ENCODE measurements around the gene IRF6. TPM values are rescaled to one million over a fixed set of nuclear protein-coding genes. Genes with fewer than 3 reads are reported as not detected.

IRF6 gene
- total and polyA plus RNA-seq, 2 of the 8 experiments (the other 6 are each of a cell fraction or from before 2014, with no cell fraction given): 9.6 to 13.4 TPM

DNA sequence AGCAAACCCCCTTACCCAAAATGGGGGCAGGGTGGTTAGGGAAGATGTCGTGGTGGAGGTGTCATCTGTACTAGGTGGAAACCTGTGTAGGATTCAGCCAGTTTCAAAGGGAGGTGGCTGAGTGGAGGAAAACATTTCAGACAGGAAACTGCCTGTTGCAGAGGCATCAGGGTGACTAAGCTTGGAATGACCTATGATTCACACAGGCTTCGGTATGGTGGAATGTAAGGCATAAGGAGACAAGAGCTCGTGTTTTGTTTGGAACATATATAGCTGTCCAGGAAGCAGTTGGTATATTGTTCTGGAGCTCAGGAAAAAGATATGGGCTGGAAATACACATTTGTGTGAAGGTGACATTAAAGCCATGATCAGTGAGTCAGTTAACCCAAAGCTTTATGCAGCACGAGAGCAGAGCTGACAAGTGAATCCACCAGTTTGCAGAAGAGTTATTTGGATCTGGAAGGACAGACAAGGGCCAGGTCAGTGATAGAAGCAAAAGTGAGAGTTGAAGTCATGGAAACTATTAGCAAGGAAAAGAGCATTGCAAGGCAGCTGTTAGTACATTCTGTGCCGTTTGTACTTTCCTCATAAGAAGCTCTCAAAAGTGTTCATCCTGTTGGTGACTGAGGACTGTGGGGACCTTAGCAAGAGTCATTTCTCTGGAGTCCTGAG lies 34.1 kb upstream of the IRF6 start:
- no peak overlapping the region for H2BK20ac ChIP-seq (ENCODE audit: low read length)
- no peak overlapping the region for H2AK5ac ChIP-seq (ENCODE audit: low read depth, low read length)
- H3K36me3 ChIP-seq (ENCODE audit: control insufficient read depth in 2 of 4, insufficient read depth in 4 of 4, low read length in 3 of 4): peaks cover 33 to 87% (median 71%) of the 10 kb centered on the region in 4 experiments
- H3K4me2 ChIP-seq (ENCODE audit: insufficient read depth in 1 of 2, low read depth in 2 of 2, low read length in 2 of 2): no peak overlapping the region
- no peak overlapping the region for H3K4ac ChIP-seq (replicated peaks; ENCODE audit: insufficient read length, low read depth, low read length)
- H3K79me1 ChIP-seq (ENCODE audit: low read depth, low read length): no peaks in the 10 kb centered on the region
- H2BK15ac ChIP-seq (ENCODE audit: low read length): no peak overlapping the region
- 91% methylated on average over 5 of the region's 5 CpGs; no CpG with 5 or more reads in 1 of the 2 experiments for WGBS, 2 experiments (ENCODE audit: extremely low coverage in 1 of 2, insufficient coverage in 1 of 2, insufficient read length in 1 of 2, insufficient replicate concordance in 2 of 2, low coverage in 1 of 2, low lambda C conversion rate in 2 of 2, missing lambda C conversion rate in 1 of 2)
- no peak overlapping the region for H4K8ac ChIP-seq (ENCODE audit: extremely low read depth, insufficient read depth, low read length)
- no peak overlapping the region for H2BK12ac ChIP-seq (ENCODE audit: low read depth, low read length)
- no peak for FAIRE-seq
- no peaks in the 10 kb centered on the region for H3K23me2 ChIP-seq (ENCODE audit: low read depth, low read length)
- CTCF ChIA-PET (ENCODE audit: partially characterized antibody): interaction anchor here (0.8 to 2.4 kb wide), 5 partner anchors 10 to 184 kb away, joined by 3 to 9 read pairs (median 5); no protein-coding TSS in a partner anchor
- H4K5ac ChIP-seq (ENCODE audit: insufficient read length, low read depth, low read length): no peak overlapping the region
- no peak overlapping the region for H4K91ac ChIP-seq (replicated peaks; ENCODE audit: insufficient read length, low read length)
- no peak overlapping the region for H3K27ac ChIP-seq (ENCODE audit: low read depth, low read length)
- H2BK5ac ChIP-seq (ENCODE audit: low read depth, low read length): no peak overlapping the region
- no peak overlapping the region for H3K18ac ChIP-seq (ENCODE audit: extremely low read depth, low read length)
- POLR2A ChIA-PET (ENCODE audit: partially characterized antibody): interaction anchor here (1.2 kb wide), 1 partner anchor 10 kb away, joined by 3 read pairs; no protein-coding TSS in a partner anchor
- H3K23ac ChIP-seq (ENCODE audit: insufficient read length): no peak overlapping the region
- no peaks in the 10 kb centered on the region for H3K27me3 ChIP-seq (replicated peaks in 1 of 4; ENCODE audit: control insufficient read depth in 3 of 4, extremely low read depth in 1 of 4, insufficient read depth in 3 of 4, low read length in 3 of 4)
- no peaks in the 10 kb centered on the region for H3K9me3 ChIP-seq (ENCODE audit: insufficient read depth in 2 of 2, low read depth in 1 of 2, low read length in 1 of 2)
- no peak overlapping the region for H2AFZ ChIP-seq (ENCODE audit: low read length)
- H3K9ac ChIP-seq (replicated peaks in 1 of 4; ENCODE audit: extremely low read depth in 1 of 4, low read depth in 3 of 4, low read length in 3 of 4): no peak overlapping the region
- no peak overlapping the region for H3K56ac ChIP-seq (replicated peaks; ENCODE audit: insufficient read length, low read depth, low read length)
- no peaks in the 10 kb centered on the region for H3K79me2 ChIP-seq (ENCODE audit: control insufficient read depth in 1 of 2, insufficient read depth in 2 of 2, low read length in 2 of 2)
- no peak overlapping the region for H2BK120ac ChIP-seq (replicated peaks; ENCODE audit: low read depth, low read length)
- H3K14ac ChIP-seq (ENCODE audit: insufficient read length): no peak overlapping the region
- no peaks in the 10 kb centered on the region for H3K4me1 ChIP-seq (replicated peaks in 1 of 4; ENCODE audit: control insufficient read depth in 3 of 4, insufficient read depth in 4 of 4, low read length in 3 of 4)
- no peak overlapping the region for H3K4me3 ChIP-seq (ENCODE audit: extremely low read depth in 1 of 4, insufficient read depth in 2 of 4, low read depth in 3 of 4, low read length in 4 of 4)
- TF ChIP-seq BRCA1 (IDR thresholded peaks at IDR 0.05; ENCODE audit: low read depth, low read length): no peak
- TF ChIP-seq NANOG (IDR thresholded peaks at IDR 0.05; ENCODE audit: insufficient read depth, low read depth, low read length, poor library complexity, severe bottlenecking): no peak
- TF ChIP-seq RAD21 (IDR thresholded peaks at IDR 0.05 in 1 of 2, conservative IDR thresholded peaks at IDR 0.05 in 1 of 2; ENCODE audit: low read depth in 2 of 2, low read length in 2 of 2): no peak
- TF ChIP-seq ASH2L (IDR thresholded peaks at IDR 0.05; ENCODE audit: low read length): no peak
- TF ChIP-seq CBX5 (IDR thresholded peaks at IDR 0.05; ENCODE audit: low read depth, low read length): no peak
- no peak for TF ChIP-seq TAF1 (IDR thresholded peaks at IDR 0.05; ENCODE audit: low read depth, low read length)
- TF ChIP-seq, protein P1, sequence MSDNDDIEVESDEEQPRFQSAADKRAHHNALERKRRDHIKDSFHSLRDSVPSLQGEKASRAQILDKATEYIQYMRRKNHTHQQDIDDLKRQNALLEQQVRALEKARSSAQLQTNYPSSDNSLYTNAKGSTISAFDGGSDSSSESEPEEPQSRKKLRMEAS (IDR thresholded peaks at IDR 0.05): no peak
- TF ChIP-seq EGR1 (IDR thresholded peaks at IDR 0.05; ENCODE audit: borderline replicate concordance, low read depth, low read length): no peak
- H4K20me1 ChIP-seq (replicated peaks in 1 of 2; ENCODE audit: control insufficient read depth in 1 of 2, insufficient read depth in 2 of 2, low read length in 2 of 2): peaks cover 0 to 3% of the 10 kb centered on the region in 2 experiments
- DNase-seq (ENCODE audit: low read depth in 1 of 2, low spot score in 2 of 2): no peak

All from H1 (cell line).